Fibroblast of the conjunctiva (primary cell): ENCODE measurements around the gene POLD1.
A peak's percentile ranks its signal among the peaks of the same experiment; 100 is the strongest.
"Not testable (repeated sequence)": the region's sequence is repeated elsewhere in the genome, so short reads cannot be mapped to it uniquely, and the experiment has no call there.

Source experiments
- DNase-seq: peaks from one replicate; pipeline ENCODE4 v3.0.0-alpha.2; 2010; ENCODE audit warnings: low read depth

Gene POLD1

DNA sequence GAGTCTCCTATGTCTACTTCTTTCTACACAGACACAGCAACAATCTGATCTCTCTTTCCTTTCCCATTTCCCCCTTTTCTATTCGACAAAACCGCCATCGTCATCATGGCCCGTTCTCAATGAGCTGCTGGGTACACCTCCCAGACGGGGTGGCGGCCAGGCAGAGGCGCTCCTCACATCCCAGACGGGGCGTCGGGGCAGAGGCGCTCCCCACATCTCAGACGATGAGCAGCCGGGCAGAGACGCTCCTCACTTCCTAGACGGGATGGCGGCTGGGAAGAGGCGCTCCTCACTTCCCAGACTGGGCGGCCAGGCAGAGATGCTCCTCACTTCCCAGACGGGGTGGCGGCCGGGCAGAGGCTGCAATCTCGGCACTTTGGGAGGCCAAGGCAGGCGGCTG lies 6.8 kb downstream of the POLD1 start:
- not testable (repeated sequence) for DNase-seq

DNA sequence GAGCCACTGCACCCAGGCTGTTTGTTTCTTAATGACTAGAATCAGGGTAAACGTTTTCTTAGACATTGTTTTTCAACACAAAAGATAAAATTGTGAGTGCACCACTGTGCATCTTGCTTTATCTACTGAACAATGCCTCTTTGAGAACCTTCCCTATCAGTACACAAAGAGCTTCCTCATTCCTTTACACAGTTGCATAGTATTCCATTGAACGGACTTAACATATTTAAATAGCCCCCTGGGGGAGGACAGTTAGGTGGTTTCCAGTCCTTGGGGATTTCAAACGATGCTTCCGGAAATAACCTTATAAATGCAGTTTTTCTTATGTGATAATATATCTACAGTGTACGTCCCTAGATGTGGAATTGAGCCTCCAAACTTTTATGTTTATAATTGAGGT lies 8.6 kb downstream of the POLD1 start:
- DNase-seq = no peak

DNA sequence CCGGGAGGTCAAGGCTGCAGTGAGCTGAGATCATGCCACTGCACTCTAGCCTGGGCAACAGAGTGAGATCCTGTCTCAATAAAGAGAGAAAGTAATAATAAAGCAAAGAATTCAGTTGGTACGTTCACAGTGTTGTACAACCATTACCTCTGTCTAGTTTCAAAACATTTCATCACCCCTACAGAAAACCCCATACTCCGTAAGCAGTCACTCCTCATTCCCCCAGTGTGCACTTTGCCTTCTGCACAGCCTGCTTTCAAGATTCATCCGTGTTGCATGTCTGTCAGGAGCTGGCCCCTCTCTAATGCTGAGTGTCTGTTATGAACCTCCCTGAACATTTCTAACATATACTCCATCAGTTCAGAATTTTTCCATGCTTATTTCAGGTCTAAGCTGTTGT lies 9.4 kb downstream of the POLD1 start:
- DNase-seq = no peak

GRCh38 chr19:50394017-50394416 lies 9.9 kb downstream of the POLD1 start:
- DNase-seq = no peak

DNA sequence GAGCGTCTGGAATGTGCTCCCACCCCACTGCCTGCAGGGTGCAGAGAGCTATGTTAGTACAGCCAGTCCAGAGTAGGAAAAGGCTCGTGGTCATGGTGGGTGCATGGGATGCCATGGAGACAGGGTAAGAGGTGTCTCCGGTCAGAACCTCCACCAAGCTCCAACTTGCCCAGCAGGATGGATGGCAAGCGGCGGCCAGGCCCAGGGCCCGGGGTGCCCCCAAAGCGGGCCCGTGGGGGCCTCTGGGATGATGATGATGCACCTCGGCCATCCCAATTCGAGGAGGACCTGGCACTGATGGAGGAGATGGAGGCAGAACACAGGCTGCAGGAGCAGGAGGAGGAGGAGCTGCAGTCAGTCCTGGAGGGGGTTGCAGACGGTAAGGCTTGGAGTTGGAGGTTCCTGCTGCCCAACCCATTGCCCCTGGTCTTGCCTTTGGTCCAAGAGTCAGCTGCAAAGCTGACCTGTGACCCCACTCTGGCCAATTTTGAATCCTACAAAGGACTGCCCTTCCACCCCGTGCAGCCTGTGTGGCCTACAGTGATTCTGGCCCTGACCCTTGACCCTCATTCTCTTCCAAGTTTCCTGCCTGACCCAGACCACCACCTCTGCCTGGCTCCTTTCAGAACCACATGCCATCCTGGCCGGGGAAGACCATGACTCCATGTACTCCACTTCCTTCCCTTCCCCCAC lies 14.7 kb downstream of the POLD1 start:
- no peak for DNase-seq

GRCh38 chr19:50399368-50399745 lies 15.2 kb downstream of the POLD1 start:
- no peak for DNase-seq

DNA sequence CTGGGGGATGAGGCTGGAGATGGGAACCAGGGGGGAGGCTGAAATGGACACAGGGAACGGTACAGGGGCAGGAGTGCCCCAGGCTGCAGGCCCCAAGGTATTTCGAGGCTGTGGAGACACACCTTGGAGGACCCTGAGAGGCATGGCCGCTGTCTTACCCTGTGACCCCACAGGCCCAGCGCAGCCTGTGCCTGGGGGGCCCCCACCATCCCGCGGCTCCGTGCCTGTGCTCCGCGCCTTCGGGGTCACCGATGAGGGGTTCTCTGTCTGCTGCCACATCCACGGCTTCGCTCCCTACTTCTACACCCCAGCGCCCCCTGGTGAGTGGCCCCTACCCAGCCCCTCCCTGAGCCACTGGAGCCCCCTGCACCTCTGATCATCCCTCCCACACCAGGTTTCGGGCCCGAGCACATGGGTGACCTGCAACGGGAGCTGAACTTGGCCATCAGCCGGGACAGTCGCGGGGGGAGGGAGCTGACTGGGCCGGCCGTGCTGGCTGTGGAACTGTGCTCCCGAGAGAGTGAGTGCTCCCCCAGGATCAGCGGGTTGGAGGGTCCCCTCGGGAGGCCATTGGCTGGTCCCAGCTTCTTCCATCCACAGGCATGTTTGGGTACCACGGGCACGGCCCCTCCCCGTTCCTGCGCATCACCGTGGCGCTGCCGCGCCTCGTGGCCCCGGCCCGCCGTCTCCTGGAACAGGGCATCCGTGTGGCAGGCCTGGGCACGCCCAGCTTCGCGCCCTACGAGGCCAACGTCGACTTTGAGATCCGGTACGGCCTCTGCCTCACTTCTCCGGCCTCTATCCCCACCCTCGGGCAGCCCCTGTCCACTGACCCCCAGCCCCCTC lies 17.7 kb downstream of the POLD1 start:
- no peak for DNase-seq

GRCh38 chr19:50402544-50403301 lies 18.6 kb downstream of the POLD1 start:
- DNase-seq = no peak

DNA sequence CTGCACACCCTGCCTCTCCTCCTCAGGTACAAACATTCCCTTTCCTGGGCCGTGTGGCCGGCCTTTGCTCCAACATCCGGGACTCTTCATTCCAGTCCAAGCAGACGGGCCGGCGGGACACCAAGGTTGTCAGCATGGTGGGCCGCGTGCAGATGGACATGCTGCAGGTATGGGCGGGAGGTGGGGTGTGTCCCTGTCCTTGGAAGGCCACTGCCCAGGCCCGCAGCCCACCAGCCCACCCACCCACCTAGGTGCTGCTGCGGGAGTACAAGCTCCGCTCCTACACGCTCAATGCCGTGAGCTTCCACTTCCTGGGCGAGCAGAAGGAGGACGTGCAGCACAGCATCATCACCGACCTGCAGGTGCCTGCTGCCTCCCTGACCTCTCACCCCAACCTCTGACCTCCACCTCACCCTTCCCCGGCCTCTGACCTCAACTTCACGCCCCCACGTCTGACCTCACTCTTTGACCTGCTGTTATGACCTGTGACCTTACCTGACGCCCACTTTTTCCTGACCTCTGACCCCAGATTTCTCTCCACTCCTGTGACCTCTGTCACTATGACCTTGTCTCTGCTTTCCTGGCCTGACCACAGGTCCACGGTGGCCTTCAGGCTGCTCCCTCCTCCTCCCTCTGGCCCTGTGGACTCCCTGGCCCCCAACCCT lies 22.1 kb downstream of the POLD1 start:
- no peak for DNase-seq

- DNase-seq = no peak
These were observed 22.7 kb downstream of the POLD1 start for GRCh38 chr19:50406829-50407228.

GRCh38 chr19:50409347-50409746 lies 25.2 kb downstream of the POLD1 start:
- no peak for DNase-seq

GRCh38 chr19:50410109-50410508 lies 26.0 kb downstream of the POLD1 start:
- no peak for DNase-seq

- no peak for DNase-seq
These were observed 28.3 kb downstream of the POLD1 start for GRCh38 chr19:50412419-50412818.

- no peak for DNase-seq
These were observed 28.9 kb downstream of the POLD1 start for GRCh38 chr19:50413096-50413495.

GRCh38 chr19:50413531-50413930 lies 29.4 kb downstream of the POLD1 start:
- DNase-seq = no peak

DNA sequence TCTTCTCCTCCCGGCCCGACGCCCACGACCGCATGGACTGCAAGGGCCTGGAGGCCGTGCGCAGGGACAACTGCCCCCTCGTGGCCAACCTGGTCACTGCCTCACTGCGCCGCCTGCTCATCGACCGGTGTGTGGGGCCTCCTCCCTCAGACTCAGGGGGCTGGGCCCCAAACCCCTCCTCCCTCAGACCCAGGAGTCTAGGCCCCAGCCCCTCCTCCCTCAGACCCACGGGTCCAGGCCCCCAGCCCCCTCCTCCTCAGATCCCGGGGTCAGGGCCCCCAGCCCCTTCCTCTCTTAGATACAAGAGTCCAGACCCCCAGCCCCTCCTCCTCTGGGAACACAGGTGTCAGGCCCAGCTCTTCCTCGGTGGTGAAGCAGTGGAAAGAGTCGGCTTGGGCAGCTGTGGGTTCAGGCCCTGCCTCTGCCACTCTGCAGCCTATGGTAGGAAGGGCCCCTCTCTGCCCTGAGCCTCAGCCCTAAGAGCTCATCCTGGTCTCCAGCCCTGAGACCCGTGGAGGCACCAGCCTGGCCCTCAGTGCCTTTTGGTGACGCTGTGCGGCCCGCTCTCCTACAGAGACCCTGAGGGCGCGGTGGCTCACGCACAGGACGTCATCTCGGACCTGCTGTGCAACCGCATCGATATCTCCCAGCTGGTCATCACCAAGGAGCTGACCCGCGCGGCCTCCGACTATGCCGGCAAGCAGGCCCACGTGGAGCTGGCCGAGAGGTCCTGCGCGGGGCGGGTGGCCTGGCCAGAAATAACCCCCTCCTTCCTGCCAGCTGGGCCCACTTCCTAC lies 30.9 kb downstream of the POLD1 start:
- peak; percentile 22 for DNase-seq

GRCh38 chr19:50415661-50416033 lies 31.5 kb downstream of the POLD1 start:
- no peak for DNase-seq

- DNase-seq = no peak
These were observed 32.2 kb downstream of the POLD1 start for GRCh38 chr19:50416034-50416977.

GRCh38 chr19:50417111-50418081 lies 33.2 kb downstream of the POLD1 start:
- no peak for DNase-seq
